Stimulated activated CD4-positive, alpha-beta T cell treated with anti-CD3 and anti-CD28 coated beads, Interleukin-12 subunit alpha, Interleukin-12 subunit beta, amount 100 ng/mL, for 24 hours (primary cell): Measurements from ENCODE around the gene GRAP2.
"Not testable (repeated sequence)": the region's sequence is repeated elsewhere in the genome, so short reads cannot be mapped to it uniquely, and the experiment has no call there.

Experiments
- DNase-seq, 2 experiments: peaks; one replicate each; pipeline ENCODE4 v3.0.0-alpha.2; 2020; ENCODE audit warnings: low read depth in 2 of 2

The GRAP2 gene

DNA sequence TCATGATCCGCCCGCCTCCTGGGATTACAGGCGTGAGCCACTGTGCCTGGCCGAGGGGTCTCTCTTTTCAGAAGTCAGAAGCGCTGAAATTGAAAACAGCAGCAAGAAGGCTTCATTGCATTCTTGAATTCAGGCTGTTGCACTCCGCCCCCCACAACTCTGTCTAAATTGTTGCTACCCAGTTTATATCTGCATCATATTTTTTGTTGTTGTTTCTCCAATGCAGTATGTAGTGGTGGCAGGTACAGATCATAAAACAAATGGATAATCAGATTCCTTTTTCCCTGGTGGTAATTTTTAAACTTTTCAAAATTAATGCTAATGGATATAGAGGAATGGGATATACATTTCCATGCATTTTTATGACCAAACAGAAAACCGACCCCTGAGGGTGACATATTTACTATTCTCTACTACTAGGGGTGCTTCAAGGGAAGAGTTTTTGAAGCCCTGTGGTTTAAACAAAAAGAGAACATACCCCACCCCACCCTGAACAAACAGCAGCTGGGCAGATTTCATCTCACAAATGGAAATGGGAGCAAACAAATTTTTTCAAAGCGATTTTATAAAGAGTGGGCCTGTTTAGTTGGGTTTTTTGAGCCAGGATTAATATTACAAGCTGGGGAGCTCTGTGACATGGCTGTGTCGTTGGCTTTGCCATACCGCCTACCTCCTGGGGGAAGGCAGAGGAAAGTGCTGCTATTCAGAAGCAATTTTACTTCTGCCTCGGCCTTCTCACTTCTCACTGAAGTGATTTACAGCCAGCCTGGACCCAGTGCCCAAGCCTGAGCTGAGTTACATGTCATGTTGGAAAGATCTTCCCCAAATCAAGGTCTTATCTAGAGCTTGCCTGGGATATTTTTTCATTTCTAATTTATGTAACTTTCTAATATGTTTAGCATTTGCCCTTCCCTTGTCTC lies 43.3 kb downstream of the GRAP2 start:
- no peak for DNase-seq

DNA sequence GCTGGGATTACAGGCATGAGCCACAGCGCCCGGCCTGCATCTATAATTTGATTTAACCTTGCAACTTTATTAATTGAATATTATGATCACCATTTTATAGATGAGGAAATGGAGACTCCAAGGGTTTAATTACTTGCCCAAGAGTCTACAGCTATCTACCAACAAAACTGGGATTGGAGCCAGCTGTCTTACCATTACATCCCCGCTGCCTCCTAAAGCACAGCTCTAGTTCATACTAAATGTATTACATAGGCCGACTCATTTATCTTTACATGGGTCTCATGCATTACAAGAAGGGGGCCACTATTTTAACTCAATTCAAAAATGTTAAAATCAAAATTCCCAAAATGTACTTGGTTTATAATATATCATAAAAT lies 45.2 kb downstream of the GRAP2 start:
- no peak for DNase-seq

DNA sequence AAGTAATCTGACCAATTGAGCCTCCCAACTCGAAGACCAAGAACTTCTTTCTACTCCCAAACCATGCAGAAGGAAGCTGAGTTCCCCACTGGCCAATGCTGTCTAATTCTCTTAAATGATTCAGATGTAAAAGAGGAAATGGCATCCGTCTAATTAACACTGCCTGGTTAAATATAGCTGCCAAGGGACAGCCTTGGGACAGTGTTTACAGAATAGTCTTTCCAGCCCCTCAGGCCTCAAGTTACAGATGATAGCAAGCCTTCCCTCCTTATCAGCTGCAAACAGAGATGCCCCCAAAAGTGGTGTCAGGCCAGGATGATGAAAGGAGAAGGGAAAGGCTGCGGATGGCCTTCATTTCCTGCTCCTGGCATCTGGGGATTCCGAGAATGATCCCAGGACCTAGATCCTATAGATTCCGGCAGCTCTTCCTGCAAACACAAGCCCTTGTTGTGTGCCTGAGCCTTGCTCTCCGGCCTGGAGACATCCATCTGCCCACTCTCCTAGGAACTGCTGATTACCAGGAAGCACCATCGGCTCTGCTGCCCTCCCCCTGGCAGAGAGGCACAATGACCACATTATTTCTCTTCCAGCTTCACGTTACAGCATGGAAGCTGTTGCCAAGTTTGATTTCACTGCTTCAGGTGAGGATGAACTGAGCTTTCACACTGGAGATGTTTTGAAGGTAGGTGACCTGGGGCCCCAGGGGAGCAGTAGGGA lies 45.8 kb downstream of the GRAP2 start:
- no peak for DNase-seq

DNA sequence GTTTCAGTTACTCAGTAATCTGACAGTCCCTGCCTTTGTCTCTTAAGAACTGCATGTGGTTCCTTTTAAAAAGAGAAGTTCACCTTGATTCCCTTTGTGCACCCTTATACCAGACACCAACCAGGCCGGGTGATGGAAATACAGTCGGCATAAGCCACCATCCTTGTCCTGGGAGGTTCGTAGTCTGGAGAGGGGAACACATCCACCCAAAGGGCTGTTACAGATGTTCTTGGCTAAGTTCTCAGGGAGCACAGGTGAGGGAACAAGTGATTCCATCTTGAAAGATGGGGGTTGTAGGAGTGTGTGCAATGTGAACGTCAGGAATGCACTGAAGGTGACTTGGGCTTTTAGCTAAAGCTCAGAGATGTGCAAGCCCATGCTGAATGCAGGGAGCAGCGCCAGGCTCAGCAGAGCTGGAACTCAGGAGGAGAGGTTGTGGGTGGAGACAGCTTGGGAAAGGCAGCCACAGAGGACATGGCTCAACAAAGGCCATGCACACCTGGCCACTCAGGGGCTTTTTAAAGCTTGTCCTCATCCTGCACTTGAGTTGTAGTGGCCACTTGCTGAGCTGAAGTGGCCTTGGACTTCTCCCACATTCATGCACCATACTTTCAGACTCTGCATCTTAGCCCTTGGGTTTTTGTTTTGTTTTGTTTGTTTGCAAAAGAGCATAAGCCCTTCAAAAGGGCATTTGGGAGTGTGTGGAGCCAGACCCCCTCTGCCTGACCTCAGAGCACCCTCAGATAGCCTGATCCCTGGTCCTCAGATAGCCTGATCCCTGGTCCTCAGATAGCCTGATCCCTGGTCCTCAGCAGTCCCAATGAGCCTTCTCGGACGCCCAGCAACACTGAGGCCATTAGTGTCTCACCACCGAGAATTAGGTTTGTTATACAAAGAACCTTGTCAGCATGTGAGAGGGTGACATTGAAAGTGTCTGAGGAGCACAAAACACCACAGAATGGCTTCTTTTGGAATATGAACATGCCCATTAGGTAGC lies 46.6 kb downstream of the GRAP2 start:
- no peak for DNase-seq

DNA sequence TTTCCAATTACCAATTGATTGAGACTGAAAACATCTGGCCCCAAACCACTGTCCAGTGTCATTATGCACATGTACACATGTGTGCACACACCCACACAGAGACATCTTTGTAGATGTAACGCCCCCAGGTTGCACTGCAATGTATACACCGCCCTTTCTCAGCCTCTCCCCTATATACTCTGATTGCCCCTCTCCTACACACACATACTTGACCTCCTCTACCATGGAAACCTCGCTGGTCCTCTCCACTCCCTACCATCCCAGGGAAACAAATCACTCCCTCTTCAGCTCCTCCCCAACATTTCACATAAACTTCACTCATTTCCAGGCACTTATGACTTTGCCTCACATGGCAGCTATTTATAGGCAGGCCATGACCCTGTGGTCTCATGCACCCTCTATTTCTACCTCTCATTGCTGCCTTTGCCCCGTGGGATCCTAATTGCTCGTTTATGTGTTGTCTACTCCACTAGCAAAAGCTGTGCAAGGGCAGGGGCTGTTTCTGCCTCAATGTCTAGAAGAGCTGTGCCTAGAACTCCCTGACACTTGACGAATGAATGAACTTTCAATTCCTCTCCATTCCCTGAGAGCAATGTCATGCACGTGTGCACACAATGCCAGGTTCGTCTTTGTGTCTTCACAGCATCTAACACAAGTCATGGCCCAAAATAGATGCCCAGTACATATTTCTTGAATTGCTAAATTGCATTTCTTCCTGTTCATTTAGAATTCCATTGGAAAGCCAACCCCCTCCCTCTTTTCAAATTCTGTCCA lies 49.3 kb downstream of the GRAP2 start:
- DNase-seq, result no peak

DNA sequence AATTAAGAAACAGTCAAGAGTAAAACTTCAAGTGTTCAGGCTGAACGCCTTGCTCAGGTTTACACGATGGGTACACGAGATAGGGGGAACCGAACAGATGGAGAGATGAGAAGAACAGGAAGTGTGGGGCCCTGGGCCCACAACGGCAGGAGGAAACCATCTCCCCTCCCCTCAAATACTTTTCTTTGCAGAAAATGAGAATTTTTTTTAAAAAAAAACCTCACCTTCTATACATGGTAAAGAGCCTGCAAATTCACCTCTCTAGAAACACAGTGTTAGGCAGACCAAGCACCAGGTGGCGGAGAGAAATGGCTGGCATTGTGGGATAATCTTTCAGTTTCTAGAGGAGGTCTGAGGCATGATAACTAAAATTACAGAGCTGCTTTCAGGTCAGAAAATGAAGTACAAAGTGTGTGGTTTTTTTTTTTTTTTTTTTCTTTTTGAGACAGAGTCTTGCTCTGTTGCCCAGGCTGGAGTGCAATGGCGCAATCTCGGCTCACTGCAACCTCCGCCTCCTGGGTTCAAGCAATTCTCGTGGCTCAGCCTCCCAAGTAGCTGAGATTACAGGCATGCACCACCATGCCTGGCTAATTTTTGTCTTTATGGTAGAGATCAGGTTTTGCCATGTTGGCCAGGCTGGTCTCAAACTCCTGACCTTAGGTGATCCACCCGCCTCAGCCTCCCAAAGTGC lies 50.9 kb downstream of the GRAP2 start:
- DNase-seq, result not testable (repeated sequence)

DNA sequence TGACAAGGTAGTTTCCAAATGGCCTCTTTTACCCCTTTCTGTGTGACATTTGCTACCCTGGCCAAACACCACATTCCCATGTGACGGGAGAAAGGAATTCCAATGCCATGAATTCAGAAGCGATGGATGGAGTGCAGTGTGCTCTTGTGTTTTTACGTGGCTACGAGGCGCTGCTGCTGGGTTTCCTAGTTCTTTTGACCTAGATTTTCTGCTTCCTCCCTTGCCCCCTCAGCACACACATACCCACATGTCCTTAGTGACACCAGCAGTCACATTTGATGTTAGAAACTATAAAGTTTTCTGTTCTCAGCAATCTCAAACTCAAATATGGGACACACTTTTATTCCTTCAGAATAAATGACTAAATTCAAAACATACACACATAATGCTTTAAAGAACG lies 51.5 kb downstream of the GRAP2 start:
- DNase-seq, result no peak

DNA sequence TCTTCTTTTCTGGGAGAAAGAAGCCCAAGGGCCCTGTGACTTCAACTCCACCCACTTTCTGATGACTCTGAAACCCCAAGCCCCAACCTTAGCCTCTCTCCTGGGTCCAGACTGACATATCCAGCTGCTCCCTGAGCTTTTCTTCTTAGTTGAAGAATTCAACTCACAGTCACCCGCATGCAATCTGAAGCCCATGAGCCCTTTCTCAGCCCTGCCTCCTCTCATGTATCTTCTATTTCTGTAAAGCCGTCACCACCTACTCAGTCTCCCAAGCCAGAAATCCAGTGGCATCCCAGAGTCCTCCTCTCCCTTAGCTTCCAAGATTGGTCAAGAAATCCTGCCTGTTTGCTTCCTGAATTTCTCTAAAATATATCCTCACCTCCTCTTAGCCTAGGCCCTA lies 52.2 kb downstream of the GRAP2 start:
- DNase-seq, result no peak

DNA sequence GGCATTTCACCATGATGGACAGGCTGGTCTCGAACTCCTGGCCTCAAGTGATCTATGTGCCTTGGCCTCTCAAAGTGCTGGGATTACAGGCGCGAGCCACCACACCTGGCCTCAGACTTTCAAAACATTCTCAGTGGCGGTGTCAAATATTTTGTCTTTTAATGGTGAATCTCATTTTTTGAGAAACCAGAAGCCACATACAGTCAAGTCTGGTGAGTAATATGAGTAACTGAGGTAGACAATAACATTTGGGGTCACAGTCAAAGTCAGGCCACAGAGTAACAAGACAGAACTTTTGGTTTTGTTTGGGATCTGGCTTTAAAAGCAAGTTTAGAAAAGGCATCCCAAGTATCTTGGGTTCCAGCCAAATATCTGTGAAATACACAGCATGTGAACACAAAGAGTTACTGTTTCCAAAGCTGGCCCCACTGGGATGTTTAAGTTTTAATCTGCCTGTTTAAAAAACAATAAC lies 53.7 kb downstream of the GRAP2 start:
- DNase-seq, result no peak

DNA sequence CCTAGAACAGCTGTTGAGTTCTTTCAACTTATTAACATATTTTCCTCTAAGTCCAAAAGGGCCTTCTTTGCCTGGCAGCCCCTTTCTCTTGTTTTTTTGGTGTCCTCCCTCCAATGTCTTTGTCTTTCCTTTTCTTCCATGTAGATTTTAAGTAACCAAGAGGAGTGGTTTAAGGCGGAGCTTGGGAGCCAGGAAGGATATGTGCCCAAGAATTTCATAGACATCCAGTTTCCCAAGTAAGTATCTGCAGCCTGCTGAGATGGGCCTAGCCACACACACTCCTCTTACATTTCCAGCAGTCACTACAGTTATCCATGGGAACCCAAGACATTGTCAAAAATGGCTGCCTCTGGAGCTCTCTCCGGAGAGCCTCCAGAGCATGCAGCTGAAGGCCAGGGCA lies 54.8 kb downstream of the GRAP2 start:
- DNase-seq, result no peak

DNA sequence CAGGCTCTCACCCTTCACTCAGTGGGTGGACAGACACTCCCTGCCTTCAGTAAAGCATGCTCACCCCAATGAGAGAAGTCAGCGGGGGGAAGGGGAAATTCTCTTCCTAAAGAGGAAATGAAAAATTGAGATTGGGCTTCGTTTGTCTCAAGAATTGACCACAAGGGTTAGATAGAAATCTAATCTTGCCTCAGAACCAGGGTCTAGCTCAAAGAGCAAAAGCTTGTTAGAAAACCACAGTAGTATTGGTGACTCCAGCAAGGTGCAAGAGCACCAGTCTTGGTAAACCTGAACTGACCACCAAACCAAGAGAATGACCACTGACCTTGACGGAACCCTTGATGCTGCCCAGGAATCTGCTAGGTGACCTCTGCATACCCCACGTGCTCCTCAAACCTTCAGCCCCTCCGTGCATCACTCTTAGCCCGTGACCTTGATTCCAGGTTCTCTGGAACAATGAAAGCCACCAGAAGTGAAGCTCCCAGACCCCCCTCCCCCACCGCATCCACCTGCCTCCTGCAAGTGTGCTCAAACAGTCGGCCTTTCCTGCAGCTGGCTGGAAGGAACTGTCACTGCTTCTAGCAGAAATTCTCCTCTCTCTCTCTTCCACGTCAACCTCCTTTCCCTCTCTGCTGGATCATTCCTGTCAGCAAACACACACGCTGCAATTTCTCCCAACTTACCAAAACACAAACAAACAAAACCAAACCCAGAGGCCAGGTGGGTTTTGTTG lies 56.2 kb downstream of the GRAP2 start:
- DNase-seq, result no peak

DNA sequence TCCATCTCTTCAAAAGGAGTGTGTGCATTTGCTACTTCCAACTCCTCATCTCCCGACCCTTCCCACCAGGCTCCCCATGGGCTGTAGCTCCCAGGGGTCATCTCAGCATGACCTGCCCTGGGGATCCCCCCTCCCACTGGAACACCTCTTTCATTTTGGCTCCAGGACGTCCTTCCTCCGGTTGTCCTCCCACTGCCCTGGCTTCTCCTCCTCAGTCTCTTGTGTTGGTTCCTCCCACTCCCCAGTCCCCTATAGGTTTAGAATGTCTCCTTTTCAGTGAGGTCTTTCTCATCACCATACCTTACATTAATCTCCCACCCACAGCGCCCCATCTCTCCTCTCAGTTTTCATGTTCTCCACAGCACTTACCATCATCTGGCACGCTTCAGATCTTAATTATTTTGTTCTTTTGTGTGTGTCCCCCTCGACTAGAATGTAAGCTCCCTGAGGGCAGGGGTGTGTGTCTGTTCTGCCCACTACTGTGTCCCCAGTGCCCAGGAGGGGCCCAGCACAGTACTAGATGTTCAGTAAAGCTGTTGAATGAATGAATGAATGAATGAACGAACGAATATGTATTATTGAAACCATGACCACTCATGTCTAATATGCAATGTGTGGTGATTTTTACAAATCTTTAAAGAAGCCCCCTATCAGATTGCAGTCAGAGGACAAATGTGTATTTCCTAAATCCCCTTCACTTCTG lies 57.3 kb downstream of the GRAP2 start:
- DNase-seq, result no peak

DNA sequence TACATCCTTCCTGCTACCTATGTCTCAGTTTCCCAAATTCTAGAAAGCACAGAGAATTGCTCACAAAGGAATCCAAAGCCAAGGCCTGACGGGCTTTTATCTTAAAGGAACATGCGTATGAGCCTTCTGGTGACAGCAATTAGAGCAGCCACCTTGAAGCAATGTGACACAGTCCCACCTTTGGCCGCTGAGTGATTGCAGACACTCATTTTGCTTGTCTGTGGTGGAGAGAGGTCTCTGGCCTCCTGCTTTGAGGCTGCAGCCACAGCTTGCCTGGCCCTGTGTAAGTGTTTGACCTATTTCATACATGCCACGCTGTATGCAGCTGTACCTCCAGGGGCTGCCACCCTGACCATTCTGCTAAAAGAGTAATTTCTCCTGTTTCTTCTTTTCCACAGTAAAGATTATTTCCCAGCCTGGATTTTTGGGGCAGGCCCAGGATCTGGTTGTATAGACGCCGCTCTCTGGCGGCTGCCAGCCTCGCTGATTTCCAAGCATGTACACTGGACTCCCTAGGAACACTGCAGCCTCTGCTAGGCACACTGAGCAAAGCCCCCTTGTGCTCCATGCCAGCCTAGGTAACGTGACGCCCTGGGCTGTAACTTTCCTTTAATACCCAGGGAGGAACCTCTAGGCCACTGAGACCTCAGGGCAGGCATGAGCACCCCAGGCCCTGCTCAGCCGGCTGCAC lies 58.2 kb downstream of the GRAP2 start:
- DNase-seq, result no peak

DNA sequence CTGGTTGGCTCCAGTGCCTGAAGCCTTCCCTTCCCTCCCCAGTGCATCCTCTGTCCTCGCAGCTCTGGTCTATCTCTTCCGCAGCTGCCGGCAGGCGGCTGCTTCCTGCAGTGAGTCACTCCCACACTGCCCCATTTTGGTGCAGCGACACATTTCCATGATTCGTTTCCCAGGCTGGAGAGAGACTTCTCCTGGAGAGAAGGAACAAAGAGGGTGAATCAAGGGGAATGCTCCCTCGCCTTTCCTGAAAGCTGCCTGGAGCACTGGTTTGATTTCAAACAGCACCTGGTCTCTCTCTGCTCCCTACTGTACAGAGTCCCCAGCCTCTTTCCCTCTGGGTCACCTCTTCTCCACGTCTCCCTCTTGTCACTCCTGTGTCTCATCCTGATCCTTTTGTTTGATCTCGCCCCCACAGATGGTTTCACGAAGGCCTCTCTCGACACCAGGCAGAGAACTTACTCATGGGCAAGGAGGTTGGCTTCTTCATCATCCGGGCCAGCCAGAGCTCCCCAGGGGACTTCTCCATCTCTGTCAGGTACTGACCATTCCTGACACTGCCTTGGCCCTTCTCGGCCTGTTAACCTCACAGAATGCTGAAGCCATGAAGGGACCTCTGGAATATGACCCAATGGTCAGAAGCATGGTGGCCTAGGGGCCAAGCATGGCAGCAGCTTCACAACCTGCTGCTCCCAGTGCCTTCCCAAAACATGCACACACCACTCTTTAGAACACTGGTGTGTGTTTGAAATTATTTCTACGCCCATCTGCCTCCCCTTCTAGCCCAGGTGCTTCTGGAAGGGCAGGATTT lies 59.0 kb downstream of the GRAP2 start, which contains the start of gene TMA7B:
Gene TMA7B (plus strand): TSS at position 758 of the 808 bp plus-strand sequence. CDS start 3,978 bp downstream, outside the sequence.
- DNase-seq, result peak in 1 of 2 experiments; percentile 29

DNA sequence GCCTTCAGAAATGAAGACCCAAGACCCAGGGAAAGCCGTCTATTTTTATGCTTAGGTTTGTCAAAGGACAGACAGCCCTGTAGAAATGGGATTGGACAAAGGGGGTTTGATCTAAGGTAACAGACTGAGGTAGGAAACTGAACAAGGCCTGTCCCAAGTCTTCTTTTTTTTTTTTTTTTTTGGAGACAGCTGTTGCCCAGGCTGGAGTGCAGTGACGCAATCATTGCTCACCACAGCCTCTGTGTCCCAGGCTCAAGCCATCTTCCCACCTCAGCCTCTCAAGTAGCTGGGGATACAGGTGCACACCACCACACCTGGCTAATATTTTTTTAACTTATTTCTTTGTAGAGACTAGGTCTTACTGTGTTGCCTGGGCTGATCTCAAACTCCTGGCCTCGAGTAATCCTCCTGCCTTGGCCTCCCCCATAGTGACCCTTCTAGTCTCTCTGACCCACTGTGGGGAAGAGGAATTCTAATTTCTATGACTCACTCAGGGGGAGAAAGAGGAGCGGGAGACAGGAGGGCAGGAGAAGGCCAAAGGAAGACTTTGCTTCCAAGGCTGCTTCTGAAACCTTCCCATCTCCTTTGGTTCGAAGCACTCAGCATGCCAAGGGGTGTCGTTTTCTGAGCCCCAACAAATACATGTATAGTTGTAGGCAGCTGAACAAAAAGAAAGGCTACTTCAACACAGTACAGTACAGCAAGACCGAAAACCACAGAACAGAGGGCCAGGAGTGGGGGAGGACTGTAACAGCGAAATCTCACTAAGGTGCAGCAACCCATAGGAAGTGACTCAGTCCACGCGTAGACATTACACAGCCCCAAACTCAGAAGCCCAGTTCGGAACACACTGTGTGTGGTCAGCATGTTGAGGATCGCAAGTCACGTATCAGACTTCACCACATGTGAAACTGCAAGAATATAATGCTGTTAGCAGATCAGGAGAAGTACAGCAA lies 60.2 kb downstream of the GRAP2 start:
- peak; percentile 44 to 71 for DNase-seq

DNA sequence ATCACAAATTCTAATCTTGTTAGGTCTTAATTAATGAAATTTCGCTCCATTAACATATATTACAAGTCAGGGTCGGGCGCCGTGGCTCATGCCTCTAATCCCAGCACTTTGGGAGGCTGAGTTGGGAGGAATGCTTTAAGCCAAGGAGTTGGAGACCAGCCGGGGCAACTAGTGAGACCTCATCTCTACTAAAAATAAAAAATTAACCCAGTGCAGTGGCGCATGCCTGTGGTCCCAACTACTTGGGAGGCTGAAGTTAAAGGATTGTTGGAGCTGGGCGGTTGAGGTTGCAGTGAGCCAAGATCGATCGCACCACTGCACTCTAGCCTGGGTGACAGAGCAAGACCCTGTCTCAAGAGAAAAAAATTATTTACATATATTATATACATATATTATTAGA lies 61.2 kb downstream of the GRAP2 start:
- DNase-seq, result no peak
